GM19438 (cell line): ENCODE results near the gene SVOP.

Experiments used
- ATAC-seq: cut with Tn5 transposase; IDR thresholded peaks from one replicate; pipeline ENCODE4 v1.9.1; 2021; ENCODE audit warnings: low read depth; ENCODE audit not compliant: unreplicated experiment

The SVOP gene

DNA sequence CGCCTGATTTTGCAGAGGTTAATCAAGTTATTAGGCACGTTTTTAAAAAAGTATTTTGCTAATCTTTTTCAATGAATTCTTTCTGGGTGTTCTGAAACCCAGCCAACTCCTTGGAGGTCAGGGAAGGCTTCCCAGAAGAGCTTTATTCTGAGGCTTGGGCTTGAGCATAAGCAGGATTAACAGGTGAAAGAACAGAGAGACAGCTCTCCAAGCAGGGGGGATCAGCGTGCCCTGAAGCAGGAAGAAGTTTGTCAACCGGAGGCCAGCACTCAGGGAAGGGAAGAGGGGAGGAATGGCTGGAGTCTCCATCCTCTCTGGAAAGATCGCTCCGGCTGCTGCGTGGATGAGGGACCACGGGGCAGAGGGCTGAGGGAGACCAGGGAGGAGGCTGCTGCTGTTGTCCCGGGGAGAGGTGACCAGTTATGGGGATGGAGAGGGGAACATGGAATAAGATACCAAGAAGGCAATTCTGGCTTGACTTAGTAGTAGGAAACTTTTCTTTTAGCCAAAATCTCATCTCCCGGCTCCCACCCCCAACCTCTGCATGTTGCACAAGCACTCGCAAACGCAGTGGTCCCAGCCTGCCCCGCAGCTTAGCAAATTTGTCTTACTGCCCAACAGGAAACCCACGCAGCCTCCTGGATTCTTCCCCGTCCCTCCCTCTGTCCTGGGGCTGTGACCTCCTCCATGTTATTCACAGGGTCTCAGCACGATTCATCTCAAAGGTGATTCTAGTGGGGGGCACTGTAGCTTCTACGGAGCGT is 162.4 kb downstream of the SVOP start:
- ATAC-seq: no peak
